ENCODE data around the gene PRKCA.

DNA sequence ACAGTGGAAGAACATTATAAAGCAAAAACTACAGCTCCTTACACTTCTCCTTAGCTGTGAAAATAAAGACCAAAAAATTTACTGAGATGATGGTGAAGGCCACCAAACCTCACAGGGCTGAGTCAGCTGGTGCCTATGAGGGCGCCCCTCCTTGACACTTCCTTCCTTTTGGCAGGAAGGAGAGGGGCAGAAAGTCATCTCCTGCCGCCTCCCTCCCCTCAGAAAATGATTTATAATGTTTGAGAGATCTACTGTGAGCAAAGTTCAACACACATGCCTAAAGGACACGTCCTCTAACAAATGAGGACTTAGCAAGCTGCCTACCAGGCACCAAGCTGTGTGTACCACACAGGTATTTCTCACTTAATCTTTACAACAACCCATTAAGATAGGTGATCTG is 245.7 kb downstream of the PRKCA start:
- TF ChIP-seq EZH2 (IDR thresholded peaks at IDR 0.05; ENCODE audit: low read length, unreplicated experiment) (no peak), EZH2phosphoT487 (IDR thresholded peaks at IDR 0.05; ENCODE audit: borderline replicate concordance, low read length) (no peak)
- TF ChIP-seq, protein P1, sequence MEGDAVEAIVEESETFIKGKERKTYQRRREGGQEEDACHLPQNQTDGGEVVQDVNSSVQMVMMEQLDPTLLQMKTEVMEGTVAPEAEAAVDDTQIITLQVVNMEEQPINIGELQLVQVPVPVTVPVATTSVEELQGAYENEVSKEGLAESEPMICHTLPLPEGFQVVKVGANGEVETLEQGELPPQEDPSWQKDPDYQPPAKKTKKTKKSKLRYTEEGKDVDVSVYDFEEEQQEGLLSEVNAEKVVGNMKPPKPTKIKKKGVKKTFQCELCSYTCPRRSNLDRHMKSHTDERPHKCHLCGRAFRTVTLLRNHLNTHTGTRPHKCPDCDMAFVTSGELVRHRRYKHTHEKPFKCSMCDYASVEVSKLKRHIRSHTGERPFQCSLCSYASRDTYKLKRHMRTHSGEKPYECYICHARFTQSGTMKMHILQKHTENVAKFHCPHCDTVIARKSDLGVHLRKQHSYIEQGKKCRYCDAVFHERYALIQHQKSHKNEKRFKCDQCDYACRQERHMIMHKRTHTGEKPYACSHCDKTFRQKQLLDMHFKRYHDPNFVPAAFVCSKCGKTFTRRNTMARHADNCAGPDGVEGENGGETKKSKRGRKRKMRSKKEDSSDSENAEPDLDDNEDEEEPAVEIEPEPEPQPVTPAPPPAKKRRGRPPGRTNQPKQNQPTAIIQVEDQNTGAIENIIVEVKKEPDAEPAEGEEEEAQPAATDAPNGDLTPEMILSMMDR (conservative IDR thresholded peaks at IDR 0.05; ENCODE audit: low read depth, low read length) = no peak
